CD14-positive monocyte (primary cell): ENCODE data around the gene YWHAE. TPM values are rescaled to one million over a fixed set of nuclear protein-coding genes. Genes with fewer than 3 reads are reported as not detected.

Experiments
- DNase-seq, 3 donors: peaks; one replicate each; pipeline ENCODE4 v3.0.0-alpha.2; 2011 to 2022
- H2AFZ ChIP-seq: 2 replicates; pipeline ENCODE4 v1.6.0; 2012; ENCODE audit warnings: mild to moderate bottlenecking, low read depth, low read length, inconsistent platforms; ENCODE audit not compliant: insufficient read depth, poor library complexity, severe bottlenecking
- H3K27ac ChIP-seq, 2 donors: 1 replicate in 1 of 2; 2 replicates in 1 of 2; pipeline ENCODE4 v1.5.1; 2012 to 2013; ENCODE audit warnings: low read length in 2 of 2, control low read depth in 1 of 2, inconsistent platforms in 1 of 2, low read depth in 1 of 2, mild to moderate bottlenecking in 1 of 2
- H3K27me3 ChIP-seq, 2 donors: one replicate each; pipeline versions ENCODE4 v1.6.0 to v1.6.1; 2011 to 2013; ENCODE audit warnings: low read length in 2 of 2; ENCODE audit not compliant: control insufficient read depth in 2 of 2, insufficient read depth in 2 of 2
- H3K36me3 ChIP-seq, 2 donors: replicated peaks in 1 of 2; 1 replicate in 1 of 2; 2 replicates in 1 of 2; pipeline versions ENCODE4 v1.5.1 to v1.6.1; 2012 to 2013; ENCODE audit warnings: low read length in 2 of 2, control low read depth in 1 of 2, inconsistent platforms in 1 of 2, mild to moderate bottlenecking in 1 of 2; ENCODE audit not compliant: insufficient read depth in 2 of 2, control insufficient read depth in 1 of 2
- H3K4me1 ChIP-seq, 2 donors: 1 replicate in 1 of 2; 2 replicates in 1 of 2; pipeline versions ENCODE4 v1.5.1 to v1.6.1; 2012 to 2013; ENCODE audit warnings: low read length in 2 of 2, control low read depth in 1 of 2, inconsistent platforms in 1 of 2, mild to moderate bottlenecking in 1 of 2, moderate library complexity in 1 of 2; ENCODE audit not compliant: insufficient read depth in 2 of 2, control insufficient read depth in 1 of 2
- H3K4me2 ChIP-seq: replicated peaks from 2 replicates; pipeline ENCODE3; 2012; ENCODE audit warnings: low read length, moderate library complexity, mild to moderate bottlenecking; ENCODE audit not compliant: poor library complexity, severe bottlenecking; ENCODE audit errors: extremely low read depth
- H3K4me3 ChIP-seq, 3 experiments: fragments of 200-600 bp in 1 of 3; sonication (generic) in 1 of 3; replicated peaks in 1 of 3; 1 replicate in 2 of 3; 2 replicates in 1 of 3; pipeline ENCODE4 v1.5.1; 2011 to 2013; ENCODE audit warnings: low read length in 3 of 3, mild to moderate bottlenecking in 3 of 3, control low read depth in 2 of 3, low read depth in 2 of 3, inconsistent platforms in 1 of 3, moderate library complexity in 1 of 3
- H3K79me2 ChIP-seq: 2 replicates; pipeline ENCODE4 v1.6.0; 2012; ENCODE audit warnings: mild to moderate bottlenecking, control low read depth, inconsistent platforms, low read length, moderate library complexity; ENCODE audit not compliant: insufficient read depth
- H3K9ac ChIP-seq: 2 replicates; pipeline ENCODE4 v1.6.0; 2017; ENCODE audit warnings: low read length, mild to moderate bottlenecking; ENCODE audit not compliant: insufficient read depth, poor library complexity, severe bottlenecking
- H3K9me3 ChIP-seq, 2 donors: replicated peaks in 1 of 2; 1 replicate in 1 of 2; 2 replicates in 1 of 2; pipeline versions ENCODE4 v1.5.1 to v1.6.1; 2012 to 2013; ENCODE audit warnings: low read length in 2 of 2, control low read depth in 1 of 2; ENCODE audit not compliant: control insufficient read depth in 1 of 2, insufficient read depth in 1 of 2
- H4K20me1 ChIP-seq: 2 replicates; pipeline ENCODE4 v1.6.0; 2012; ENCODE audit warnings: mild to moderate bottlenecking, low read length, control low read depth, moderate library complexity; ENCODE audit not compliant: insufficient read depth
- H3K27ac Mint-ChIP-seq, 7 donors: one replicate each; pipeline ENCODE4 v1.8.0; 2020; ENCODE audit warnings: mild to moderate bottlenecking in 7 of 7, mixed read lengths in 7 of 7, moderate library complexity in 6 of 7, inconsistent platforms in 2 of 7
- H3K27me3 Mint-ChIP-seq, 3 donors: one replicate each; pipeline ENCODE4 v1.8.0; 2021 to 2022; ENCODE audit warnings: low read depth in 3 of 3, mild to moderate bottlenecking in 3 of 3, mixed read lengths in 3 of 3, moderate library complexity in 3 of 3, inconsistent platforms in 1 of 3
- H3K36me3 Mint-ChIP-seq, 2 donors: one replicate each; pipeline ENCODE4 v1.8.0; 2020; ENCODE audit warnings: mixed read lengths in 2 of 2, inconsistent platforms in 1 of 2, mild to moderate bottlenecking in 1 of 2
- H3K4me1 Mint-ChIP-seq: one replicate; pipeline ENCODE4 v1.8.0; 2020; ENCODE audit warnings: mild to moderate bottlenecking, mixed read lengths
- H3K4me3 Mint-ChIP-seq, 2 donors: one replicate each; pipeline ENCODE4 v1.8.0; 2020; ENCODE audit warnings: mild to moderate bottlenecking in 2 of 2, mixed read lengths in 2 of 2, moderate library complexity in 1 of 2
- H3K9me3 Mint-ChIP-seq, 7 donors: one replicate each; pipeline ENCODE4 v1.8.0; 2020 to 2022; ENCODE audit warnings: mixed read lengths in 7 of 7, mild to moderate bottlenecking in 6 of 7, moderate library complexity in 6 of 7, inconsistent platforms in 2 of 7
- WGBS: methylation state at CpG from one replicate; pipeline ENCODE4 v1.1.5; 2013; ENCODE audit warnings: missing lambda C conversion rate; ENCODE audit not compliant: insufficient coverage; 5-methylcytosine and 5-hydroxymethylcytosine counted together
- intact Hi-C, 2 donors: fragments of 100-400 bp; cut with micrococcal nuclease; formaldehyde crosslinking; loops; one replicate each; pipeline versions ENCODE4 v1.15.0 to v1.15.1; 2023
- polyA plus RNA-seq, 3 donors: library from polyadenylated mRNA; depleted of rRNA in 1 of 3; unstranded in 2 of 3; stranded (reverse) in 1 of 3; fragments of 300-500 nt in 2 of 3; fragments of >200 nt in 1 of 3; fragmentation: Illumina TruSeq in 2 of 3; gene quantifications; 1 replicate in 2 of 3; 2 replicates in 1 of 3; pipeline ENCODE4 v1.2.3, GENCODE V29; 2012 to 2021
- TF ChIP-seq, protein P1 (sequence below): fragments of 200-600 bp; IDR thresholded peaks from one replicate; pipeline ENCODE4 v1.8.0; 2022; ENCODE audit warnings: antibody characterized with exemption, mild to moderate bottlenecking

Gene YWHAE
- polyA plus RNA-seq, 3 donors, result 165 to 185 (median 168) TPM

GRCh38 chr17:1304962-1305563 is 95.0 kb downstream of the YWHAE start:
- peaks cover 6 to 11% (median 10%) of the 10 kb centered on the region in 3 donors for H3K27me3 Mint-ChIP-seq
- DNase-seq, result no peak
- Histone ChIP-seq H3K4me3 (no peak overlapping the region), H2AFZ (no peak overlapping the region), H3K4me2 (no peak overlapping the region), H3K27ac (no peak overlapping the region), H3K9me3 (no peaks in the 10 kb centered on the region), H3K79me2 (no peaks in the 10 kb centered on the region), H3K27me3 (no peaks in the 10 kb centered on the region), H4K20me1 (no peaks in the 10 kb centered on the region), H3K36me3 (no peaks in the 10 kb centered on the region), H3K4me1 (no peaks in the 10 kb centered on the region), H3K9ac (no peak overlapping the region)
- H3K36me3 Mint-ChIP-seq, result no peaks in the 10 kb centered on the region
- H3K9me3 Mint-ChIP-seq, result peaks cover 0 to 4% (median 0%) of the 10 kb centered on the region in 7 donors
- H3K27ac Mint-ChIP-seq, result peak overlapping the region in 1 of 7 donors; percentile 3
- 93% methylated on average over 13 of the region's 19 CpGs for WGBS
- intact Hi-C loops, result no loop called here
- no peak overlapping the region for H3K4me3 Mint-ChIP-seq
- no peaks in the 10 kb centered on the region for H3K4me1 Mint-ChIP-seq
- TF ChIP-seq, protein P1, sequence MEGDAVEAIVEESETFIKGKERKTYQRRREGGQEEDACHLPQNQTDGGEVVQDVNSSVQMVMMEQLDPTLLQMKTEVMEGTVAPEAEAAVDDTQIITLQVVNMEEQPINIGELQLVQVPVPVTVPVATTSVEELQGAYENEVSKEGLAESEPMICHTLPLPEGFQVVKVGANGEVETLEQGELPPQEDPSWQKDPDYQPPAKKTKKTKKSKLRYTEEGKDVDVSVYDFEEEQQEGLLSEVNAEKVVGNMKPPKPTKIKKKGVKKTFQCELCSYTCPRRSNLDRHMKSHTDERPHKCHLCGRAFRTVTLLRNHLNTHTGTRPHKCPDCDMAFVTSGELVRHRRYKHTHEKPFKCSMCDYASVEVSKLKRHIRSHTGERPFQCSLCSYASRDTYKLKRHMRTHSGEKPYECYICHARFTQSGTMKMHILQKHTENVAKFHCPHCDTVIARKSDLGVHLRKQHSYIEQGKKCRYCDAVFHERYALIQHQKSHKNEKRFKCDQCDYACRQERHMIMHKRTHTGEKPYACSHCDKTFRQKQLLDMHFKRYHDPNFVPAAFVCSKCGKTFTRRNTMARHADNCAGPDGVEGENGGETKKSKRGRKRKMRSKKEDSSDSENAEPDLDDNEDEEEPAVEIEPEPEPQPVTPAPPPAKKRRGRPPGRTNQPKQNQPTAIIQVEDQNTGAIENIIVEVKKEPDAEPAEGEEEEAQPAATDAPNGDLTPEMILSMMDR, result no peak

DNA sequence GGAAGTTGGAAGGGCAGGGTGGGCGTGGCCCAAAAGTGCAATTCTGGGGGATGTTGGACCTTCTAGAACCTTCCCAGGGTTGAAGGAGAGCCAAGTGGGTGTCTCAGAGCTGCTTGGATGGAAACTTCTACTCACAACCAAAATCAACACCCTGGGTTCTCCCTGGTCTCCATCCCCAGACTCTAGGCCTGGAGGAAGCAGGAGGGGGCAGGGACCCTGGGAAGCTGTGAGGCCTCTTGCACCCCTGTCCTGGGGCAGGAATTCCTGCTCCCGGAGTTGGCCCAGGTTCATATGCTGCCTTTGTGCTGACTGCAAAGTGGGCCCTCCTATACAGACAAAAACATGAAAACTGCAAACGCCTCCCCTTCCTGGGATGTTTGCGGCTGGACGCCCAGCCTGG is 95.5 kb downstream of the YWHAE start:
- H3K27ac Mint-ChIP-seq, result peak overlapping the region in 1 of 7 donors; percentile 3
- H3K79me2 ChIP-seq, result no peaks in the 10 kb centered on the region
- H3K4me2 ChIP-seq, result no peak overlapping the region
- no peak overlapping the region for H3K27ac ChIP-seq
- no peaks in the 10 kb centered on the region for H3K4me1 Mint-ChIP-seq
- H2AFZ ChIP-seq, result no peak overlapping the region
- no peak overlapping the region for H3K4me3 ChIP-seq
- no peaks in the 10 kb centered on the region for H3K36me3 ChIP-seq
- DNase-seq, result no peak
- no peak overlapping the region for H3K4me3 Mint-ChIP-seq
- H3K36me3 Mint-ChIP-seq, result no peaks in the 10 kb centered on the region
- no peaks in the 10 kb centered on the region for H3K9me3 ChIP-seq
- H3K9ac ChIP-seq, result no peak overlapping the region
- no peaks in the 10 kb centered on the region for H4K20me1 ChIP-seq
- intact Hi-C loops, result no loop called here
- no peaks in the 10 kb centered on the region for H3K4me1 ChIP-seq
- H3K9me3 Mint-ChIP-seq, result peaks cover 0 to 4% (median 0%) of the 10 kb centered on the region in 7 donors
- TF ChIP-seq, protein P1, result no peak
- peaks cover 6 to 17% (median 13%) of the 10 kb centered on the region in 3 donors for H3K27me3 Mint-ChIP-seq
- WGBS, result no CpG with 5 or more reads among the region's 5 CpGs
- no peaks in the 10 kb centered on the region for H3K27me3 ChIP-seq
